Hepatocyte (in vitro differentiated cells): ENCODE data around the gene MYO1H.

ENCODE experiments used
- EZH2phosphoT487 ChIP-seq: fragments of 200-600 bp; sonication (generic); IDR thresholded peaks from one replicate; pipeline ENCODE4 v1.6.1; 2018; ENCODE audit warnings: antibody characterized with exemption, mild to moderate bottlenecking, low read depth, moderate library complexity; ENCODE audit not compliant: unreplicated experiment, severe bottlenecking
- TF ChIP-seq, protein P1 (sequence below): fragments of 200-600 bp; sonication (generic); IDR thresholded peaks from 2 replicates; pipeline ENCODE4 v1.5.1; 2016; ENCODE audit warnings: antibody characterized with exemption, mild to moderate bottlenecking; ENCODE audit not compliant: poor library complexity

DNA sequence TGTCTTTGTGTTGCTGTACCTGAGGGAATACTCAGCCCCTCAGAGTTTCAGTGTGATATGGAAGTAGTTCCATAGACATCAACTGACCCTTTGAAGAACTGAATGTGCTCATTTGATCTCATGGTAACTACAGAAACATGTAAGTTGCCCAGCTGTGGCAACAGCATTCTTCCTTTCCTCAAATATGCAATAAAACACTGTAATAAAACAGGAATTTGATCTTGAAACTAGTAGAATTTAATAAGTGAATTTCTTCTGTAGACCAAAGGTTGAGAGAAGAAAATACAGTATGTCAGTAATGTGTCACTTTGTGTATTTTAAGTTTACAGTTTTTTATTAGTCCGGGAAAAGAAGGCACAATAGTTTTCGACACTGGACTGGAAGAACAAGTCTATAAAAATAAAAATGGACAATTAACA, 97.5 kb downstream of the MYO1H start:
- no peak for TF ChIP-seq EZH2phosphoT487
- TF ChIP-seq, protein P1, sequence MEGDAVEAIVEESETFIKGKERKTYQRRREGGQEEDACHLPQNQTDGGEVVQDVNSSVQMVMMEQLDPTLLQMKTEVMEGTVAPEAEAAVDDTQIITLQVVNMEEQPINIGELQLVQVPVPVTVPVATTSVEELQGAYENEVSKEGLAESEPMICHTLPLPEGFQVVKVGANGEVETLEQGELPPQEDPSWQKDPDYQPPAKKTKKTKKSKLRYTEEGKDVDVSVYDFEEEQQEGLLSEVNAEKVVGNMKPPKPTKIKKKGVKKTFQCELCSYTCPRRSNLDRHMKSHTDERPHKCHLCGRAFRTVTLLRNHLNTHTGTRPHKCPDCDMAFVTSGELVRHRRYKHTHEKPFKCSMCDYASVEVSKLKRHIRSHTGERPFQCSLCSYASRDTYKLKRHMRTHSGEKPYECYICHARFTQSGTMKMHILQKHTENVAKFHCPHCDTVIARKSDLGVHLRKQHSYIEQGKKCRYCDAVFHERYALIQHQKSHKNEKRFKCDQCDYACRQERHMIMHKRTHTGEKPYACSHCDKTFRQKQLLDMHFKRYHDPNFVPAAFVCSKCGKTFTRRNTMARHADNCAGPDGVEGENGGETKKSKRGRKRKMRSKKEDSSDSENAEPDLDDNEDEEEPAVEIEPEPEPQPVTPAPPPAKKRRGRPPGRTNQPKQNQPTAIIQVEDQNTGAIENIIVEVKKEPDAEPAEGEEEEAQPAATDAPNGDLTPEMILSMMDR: no peak
